ENCODE results near the gene RBL2.

RBL2 gene

GRCh38 chr16:53449816-53450517 is 15.7 kb downstream of the RBL2 start:
- no peak for DNase-seq (ENCODE audit: low read depth, low spot score)

GRCh38 chr16:53453928-53454327 is 19.7 kb downstream of the RBL2 start:
- no peak for DNase-seq (ENCODE audit: low read depth, low spot score)

GRCh38 chr16:53456625-53457024 is 22.4 kb downstream of the RBL2 start:
- no peak for DNase-seq (ENCODE audit: low read depth, low spot score)

- DNase-seq (ENCODE audit: low read depth, low spot score), result peak; percentile 18
These were observed 23.4 kb downstream of the RBL2 start for GRCh38 chr16:53457670-53458069.

- DNase-seq (ENCODE audit: low read depth, low spot score), result no peak
These were observed 24.4 kb downstream of the RBL2 start for GRCh38 chr16:53458635-53459034.

- DNase-seq (ENCODE audit: low read depth, low spot score), result no peak
These were observed 31.5 kb downstream of the RBL2 start for GRCh38 chr16:53465606-53466280.

GRCh38 chr16:53476867-53477266 is 42.6 kb downstream of the RBL2 start:
- DNase-seq (ENCODE audit: low read depth, low spot score), result no peak

GRCh38 chr16:53478965-53479364 is 44.7 kb downstream of the RBL2 start:
- DNase-seq (ENCODE audit: low read depth, low spot score), result no peak

GRCh38 chr16:53480394-53480793 is 46.1 kb downstream of the RBL2 start:
- DNase-seq (ENCODE audit: low read depth, low spot score), result no peak

- no peak for DNase-seq (ENCODE audit: low read depth, low spot score)
These were observed 47.9 kb downstream of the RBL2 start for GRCh38 chr16:53482123-53482522.

GRCh38 chr16:53484542-53484941 is 50.3 kb downstream of the RBL2 start:
- no peak for DNase-seq (ENCODE audit: low read depth, low spot score)

GRCh38 chr16:53486230-53486629 is 52.0 kb downstream of the RBL2 start:
- no peak for DNase-seq (ENCODE audit: low read depth, low spot score)

- DNase-seq (ENCODE audit: low read depth, low spot score), result no peak
These were observed 55.5 kb downstream of the RBL2 start for GRCh38 chr16:53489755-53490154.

GRCh38 chr16:53492503-53492902 is 58.2 kb downstream of the RBL2 start:
- DNase-seq (ENCODE audit: low read depth, low spot score), result no peak

GRCh38 chr16:53494636-53495035 is 60.4 kb downstream of the RBL2 start:
- DNase-seq (ENCODE audit: low read depth, low spot score), result no peak

- no peak for DNase-seq (ENCODE audit: low read depth, low spot score)
These were observed 61.1 kb downstream of the RBL2 start for GRCh38 chr16:53495325-53495724.

- DNase-seq (ENCODE audit: low read depth, low spot score), result no peak
These were observed 64.7 kb downstream of the RBL2 start for GRCh38 chr16:53498984-53499383.

- DNase-seq (ENCODE audit: low read depth, low spot score), result no peak
These were observed 67.1 kb downstream of the RBL2 start for GRCh38 chr16:53501216-53501859.

- peak; percentile 37 for DNase-seq (ENCODE audit: low read depth, low spot score)
These were observed 68.3 kb downstream of the RBL2 start, which contains the start of gene AKTIP for GRCh38 chr16:53502331-53503269. AKTIP (minus strand) TSS chr16:53503209; CDS start chr16:53500259, 2,950 bp downstream.

GRCh38 chr16:53503270-53503923 is 69.1 kb downstream of the RBL2 start:
- DNase-seq (ENCODE audit: low read depth, low spot score), result peak; percentile 99
